Gastrocnemius medialis (tissue), 4 donors: ENCODE results near the gene ADAMTS20. TPM values are rescaled to one million over a fixed set of nuclear protein-coding genes. Genes with fewer than 3 reads are reported as not detected.

Source experiments
- ATAC-seq, 2 donors: fragments of 150-250 bp; one replicate each; pipeline ENCODE4 v1.9.1; 2016
- DNase-seq, 2 donors: peaks; one replicate each; pipeline ENCODE4 v3.0.0-alpha.2; 2019
- H3K27ac ChIP-seq, 4 donors: fragments of 200-600 bp; sonication (generic); 1 replicate in 1 of 4; 2 replicates in 3 of 4; pipeline ENCODE4 v1.5.1; 2016 to 2018; ENCODE audit warnings: mild to moderate bottlenecking in 2 of 4, moderate library complexity in 1 of 4
- H3K27me3 ChIP-seq, 3 donors: fragments of 200-600 bp; sonication (generic) in 2 of 3; 1 replicate in 1 of 3; 2 replicates in 2 of 3; pipeline versions ENCODE4 v1.5.1 to v1.6.0; 2016 to 2019; ENCODE audit warnings: mild to moderate bottlenecking in 1 of 3, moderate library complexity in 1 of 3
- H3K36me3 ChIP-seq, 2 donors: fragments of 200-600 bp; sonication (generic) in 1 of 2; one replicate each; pipeline ENCODE4 v1.5.1; 2017 to 2018
- H3K4me1 ChIP-seq, 2 donors: fragments of 200-600 bp; sonication (generic) in 1 of 2; one replicate each; pipeline ENCODE4 v1.5.1; 2016 to 2017; ENCODE audit warnings: mild to moderate bottlenecking in 2 of 2
- H3K4me3 ChIP-seq, 4 donors: fragments of 200-600 bp; sonication (generic) in 3 of 4; 1 replicate in 1 of 4; 2 replicates in 3 of 4; pipeline ENCODE4 v1.5.1; 2016 to 2019; ENCODE audit warnings: mild to moderate bottlenecking in 2 of 4
- H3K9me3 ChIP-seq, 3 donors: fragments of 200-600 bp; sonication (generic) in 2 of 3; 1 replicate in 1 of 3; 2 replicates in 2 of 3; pipeline ENCODE4 v1.5.1; 2016 to 2019
- POLR2A ChIP-seq, 2 donors: fragments of 450-650 bp; IDR thresholded peaks; one replicate each; pipeline ENCODE4 v1.6.1; 2017; ENCODE audit warnings: antibody characterized with exemption in 2 of 2, mild to moderate bottlenecking in 2 of 2, moderate library complexity in 2 of 2
- in situ Hi-C, 4 donors: fragments of 200-750 bp; cut with MboI; loops; one replicate each; pipeline versions ENCODE4 v1.15.0 to v1.8.0; 2017; ENCODE audit warnings: low sequenced_read_pairs in 4 of 4
- intact Hi-C: fragments of 100-400 bp; cut with DNase I; formaldehyde crosslinking; loops from one replicate; pipeline ENCODE4 v1.15.1; 2023; ENCODE audit warnings: low total_unique reads
- total RNA-seq, 4 donors: library from RNA; depleted of rRNA; stranded (reverse); fragments of >200 nt; gene quantifications; one replicate each; pipeline versions ENCODE4 v1.1.0 to v1.2.3, GENCODE V29; 2016
- TF ChIP-seq, protein P1 (sequence below), 5 experiments: fragments of 450-650 bp in 3 of 5; fragments of 200-600 bp in 2 of 5; sonication (generic) in 2 of 5; IDR thresholded peaks in 4 of 5; conservative IDR thresholded peaks in 1 of 5; 1 replicate in 4 of 5; 2 replicates in 1 of 5; pipeline ENCODE4 v1.5.1; 2016 to 2019; ENCODE audit warnings: antibody characterized with exemption in 5 of 5, mild to moderate bottlenecking in 3 of 5, moderate library complexity in 3 of 5

Gene ADAMTS20
- total RNA-seq, 4 donors from 2014 or later: not detected

DNA sequence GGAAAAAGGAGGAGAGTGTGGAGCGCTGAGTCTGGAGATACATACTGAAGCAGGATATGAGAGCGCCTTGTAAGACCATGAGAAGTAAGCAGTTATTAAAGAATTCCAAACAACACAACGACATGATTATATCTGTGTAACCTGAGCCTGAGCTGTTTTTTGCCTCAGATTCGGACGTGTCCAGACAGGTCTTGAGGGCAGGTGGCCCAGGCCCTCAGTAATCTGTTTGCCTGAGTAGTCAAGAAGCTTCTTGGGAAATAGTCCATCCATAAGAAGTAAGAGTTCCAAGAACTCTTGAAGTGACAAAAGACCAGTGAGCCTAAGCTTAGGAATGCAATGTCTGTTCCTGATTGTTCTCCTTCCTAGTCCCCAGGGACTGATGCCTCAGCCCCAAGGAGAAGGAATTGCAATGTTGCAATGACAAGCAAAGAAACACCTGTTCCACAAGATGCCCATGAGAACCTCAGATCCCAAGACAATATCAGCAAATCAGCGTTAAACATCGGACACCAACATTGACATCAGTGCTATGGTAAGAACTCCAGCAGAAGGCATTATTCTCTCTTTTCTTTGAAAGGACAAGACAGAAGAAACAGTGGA, 34.7 kb upstream of the ADAMTS20 start:
- no peaks in the 10 kb centered on the region for H3K36me3 ChIP-seq
- no peak for ATAC-seq
- TF ChIP-seq, protein P1, sequence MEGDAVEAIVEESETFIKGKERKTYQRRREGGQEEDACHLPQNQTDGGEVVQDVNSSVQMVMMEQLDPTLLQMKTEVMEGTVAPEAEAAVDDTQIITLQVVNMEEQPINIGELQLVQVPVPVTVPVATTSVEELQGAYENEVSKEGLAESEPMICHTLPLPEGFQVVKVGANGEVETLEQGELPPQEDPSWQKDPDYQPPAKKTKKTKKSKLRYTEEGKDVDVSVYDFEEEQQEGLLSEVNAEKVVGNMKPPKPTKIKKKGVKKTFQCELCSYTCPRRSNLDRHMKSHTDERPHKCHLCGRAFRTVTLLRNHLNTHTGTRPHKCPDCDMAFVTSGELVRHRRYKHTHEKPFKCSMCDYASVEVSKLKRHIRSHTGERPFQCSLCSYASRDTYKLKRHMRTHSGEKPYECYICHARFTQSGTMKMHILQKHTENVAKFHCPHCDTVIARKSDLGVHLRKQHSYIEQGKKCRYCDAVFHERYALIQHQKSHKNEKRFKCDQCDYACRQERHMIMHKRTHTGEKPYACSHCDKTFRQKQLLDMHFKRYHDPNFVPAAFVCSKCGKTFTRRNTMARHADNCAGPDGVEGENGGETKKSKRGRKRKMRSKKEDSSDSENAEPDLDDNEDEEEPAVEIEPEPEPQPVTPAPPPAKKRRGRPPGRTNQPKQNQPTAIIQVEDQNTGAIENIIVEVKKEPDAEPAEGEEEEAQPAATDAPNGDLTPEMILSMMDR (IDR thresholded peaks at IDR 0.05 in 4 of 5, conservative IDR thresholded peaks at IDR 0.05 in 1 of 5): no peak
- no peak for TF ChIP-seq POLR2A (IDR thresholded peaks at IDR 0.05)
- intact Hi-C loops (no loop called here), in situ Hi-C loops (no loop called here)
- H3K27me3 ChIP-seq: no peaks in the 10 kb centered on the region
- H3K4me1 ChIP-seq: no peaks in the 10 kb centered on the region
- H3K27ac ChIP-seq: no peak overlapping the region
- H3K9me3 ChIP-seq: no peaks in the 10 kb centered on the region
- DNase-seq: no peak
- H3K4me3 ChIP-seq: no peak overlapping the region

DNA sequence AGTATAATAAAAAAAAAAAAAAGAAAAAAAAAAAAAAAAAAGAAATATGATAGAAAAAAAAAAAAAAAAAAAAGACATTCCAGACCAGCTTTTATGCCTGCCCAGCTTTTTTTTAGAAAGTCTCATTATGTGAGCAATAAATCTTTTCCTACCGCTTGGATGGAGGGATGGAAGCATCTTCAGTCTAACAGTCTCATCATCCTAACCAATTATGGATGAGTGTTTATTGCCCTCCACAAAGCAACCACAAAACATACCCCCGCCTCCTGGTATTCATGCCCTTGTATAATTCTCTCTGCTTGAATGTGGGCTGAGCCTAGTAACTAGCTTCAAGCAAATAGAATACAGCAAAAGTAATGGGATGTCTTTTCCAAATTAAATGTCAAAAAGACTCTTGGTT, 33.7 kb upstream of the ADAMTS20 start:
- ATAC-seq (no peak), DNase-seq (no peak)
- Histone ChIP-seq H3K27ac (no peak overlapping the region), H3K4me3 (no peak overlapping the region), H3K9me3 (no peaks in the 10 kb centered on the region), H3K27me3 (no peaks in the 10 kb centered on the region), H3K36me3 (no peaks in the 10 kb centered on the region), H3K4me1 (no peaks in the 10 kb centered on the region)
- TF ChIP-seq, protein P1 (IDR thresholded peaks at IDR 0.05 in 4 of 5, conservative IDR thresholded peaks at IDR 0.05 in 1 of 5): no peak
- TF ChIP-seq POLR2A (IDR thresholded peaks at IDR 0.05): no peak
- intact Hi-C loops: no loop called here
- in situ Hi-C loops: no loop called here

DNA sequence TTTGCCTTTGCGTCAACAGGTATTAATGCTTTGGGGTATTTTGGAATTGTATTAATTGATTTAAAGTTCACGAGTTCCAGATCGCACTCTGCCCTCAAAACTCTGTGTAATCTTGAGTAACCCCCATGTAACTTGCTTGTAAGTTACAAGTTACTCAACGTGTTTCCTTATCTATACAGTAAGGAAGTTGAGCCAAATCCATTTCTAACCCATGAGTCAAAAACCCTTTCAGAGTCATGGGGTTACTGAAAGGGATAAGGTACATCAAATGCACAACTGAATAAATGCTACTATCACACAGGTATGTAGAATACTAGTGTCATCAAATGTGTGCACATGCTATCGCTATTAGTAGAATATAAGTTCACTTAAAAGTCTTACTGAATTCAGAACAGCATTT, 28.6 kb upstream of the ADAMTS20 start:
- Histone ChIP-seq H3K27ac (no peak overlapping the region), H3K27me3 (no peaks in the 10 kb centered on the region), H3K4me1 (no peaks in the 10 kb centered on the region), H3K9me3 (no peaks in the 10 kb centered on the region), H3K4me3 (no peak overlapping the region), H3K36me3 (no peaks in the 10 kb centered on the region)
- intact Hi-C loops: no loop called here
- in situ Hi-C loops: no loop called here
- DNase-seq (no peak), ATAC-seq (no peak)
- no peak for TF ChIP-seq POLR2A (IDR thresholded peaks at IDR 0.05)
- TF ChIP-seq, protein P1 (IDR thresholded peaks at IDR 0.05 in 4 of 5, conservative IDR thresholded peaks at IDR 0.05 in 1 of 5): no peak

DNA sequence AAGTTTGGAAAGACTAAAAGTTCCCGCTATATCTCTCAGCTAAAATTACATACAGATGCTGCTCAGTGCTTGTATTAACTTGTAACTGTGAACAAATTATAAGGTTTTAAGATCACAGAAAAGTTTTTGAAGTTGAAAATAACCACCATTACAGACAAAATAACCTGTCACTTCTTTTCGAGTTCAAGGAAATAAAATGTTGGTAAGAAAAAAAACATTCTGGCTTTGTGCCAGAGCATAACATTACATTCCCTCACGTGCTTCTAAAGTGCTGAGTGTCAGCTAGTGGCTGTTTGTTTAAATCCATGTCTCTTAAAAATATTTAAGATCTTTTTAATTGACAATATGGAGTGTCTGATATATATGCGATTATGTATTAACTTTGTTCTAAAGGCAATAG, 27.2 kb upstream of the ADAMTS20 start:
- no peak for DNase-seq
- no peaks in the 10 kb centered on the region for H3K4me1 ChIP-seq
- no peaks in the 10 kb centered on the region for H3K36me3 ChIP-seq
- H3K27me3 ChIP-seq: no peaks in the 10 kb centered on the region
- H3K9me3 ChIP-seq: no peaks in the 10 kb centered on the region
- intact Hi-C loops (no loop called here), in situ Hi-C loops (no loop called here)
- no peak overlapping the region for H3K4me3 ChIP-seq
- TF ChIP-seq, protein P1 (IDR thresholded peaks at IDR 0.05 in 4 of 5, conservative IDR thresholded peaks at IDR 0.05 in 1 of 5): no peak
- no peak for TF ChIP-seq POLR2A (IDR thresholded peaks at IDR 0.05)
- H3K27ac ChIP-seq: no peak overlapping the region
- ATAC-seq: no peak

DNA sequence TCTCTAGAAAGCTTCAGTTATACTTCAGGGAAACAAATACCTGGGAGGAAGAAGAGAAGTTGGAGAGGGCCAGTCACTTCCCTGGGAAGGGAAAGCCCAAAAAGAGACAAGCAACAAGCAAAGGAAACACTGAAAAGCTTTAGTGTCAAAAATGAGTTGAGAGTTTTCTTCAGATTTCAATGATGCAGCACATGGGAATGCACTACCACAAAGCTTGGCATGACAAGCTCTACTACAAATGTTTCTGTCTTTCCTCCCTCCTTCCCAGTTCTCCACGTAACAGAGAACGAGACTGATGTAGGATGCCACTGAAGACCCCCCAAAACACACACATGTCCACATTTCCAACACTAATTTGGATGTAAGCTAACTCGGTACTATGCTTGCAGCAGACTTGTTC, 26.8 kb upstream of the ADAMTS20 start:
- ATAC-seq (no peak), DNase-seq (no peak)
- intact Hi-C loops: no loop called here
- no peaks in the 10 kb centered on the region for H3K36me3 ChIP-seq
- H3K9me3 ChIP-seq: no peaks in the 10 kb centered on the region
- no peak overlapping the region for H3K4me3 ChIP-seq
- in situ Hi-C loops: no loop called here
- no peaks in the 10 kb centered on the region for H3K27me3 ChIP-seq
- H3K27ac ChIP-seq: no peak overlapping the region
- H3K4me1 ChIP-seq: no peaks in the 10 kb centered on the region
- no peak for TF ChIP-seq POLR2A (IDR thresholded peaks at IDR 0.05)
- TF ChIP-seq, protein P1 (IDR thresholded peaks at IDR 0.05 in 4 of 5, conservative IDR thresholded peaks at IDR 0.05 in 1 of 5): no peak
